ENCODE results near the gene SPINDOC. TPM values are rescaled to one million over a fixed set of nuclear protein-coding genes. Genes with fewer than 3 reads are reported as not detected.

The SPINDOC gene
- total and polyA plus RNA-seq, 4 donors, result 7.1 to 20.6 (median 15.5) TPM

DNA sequence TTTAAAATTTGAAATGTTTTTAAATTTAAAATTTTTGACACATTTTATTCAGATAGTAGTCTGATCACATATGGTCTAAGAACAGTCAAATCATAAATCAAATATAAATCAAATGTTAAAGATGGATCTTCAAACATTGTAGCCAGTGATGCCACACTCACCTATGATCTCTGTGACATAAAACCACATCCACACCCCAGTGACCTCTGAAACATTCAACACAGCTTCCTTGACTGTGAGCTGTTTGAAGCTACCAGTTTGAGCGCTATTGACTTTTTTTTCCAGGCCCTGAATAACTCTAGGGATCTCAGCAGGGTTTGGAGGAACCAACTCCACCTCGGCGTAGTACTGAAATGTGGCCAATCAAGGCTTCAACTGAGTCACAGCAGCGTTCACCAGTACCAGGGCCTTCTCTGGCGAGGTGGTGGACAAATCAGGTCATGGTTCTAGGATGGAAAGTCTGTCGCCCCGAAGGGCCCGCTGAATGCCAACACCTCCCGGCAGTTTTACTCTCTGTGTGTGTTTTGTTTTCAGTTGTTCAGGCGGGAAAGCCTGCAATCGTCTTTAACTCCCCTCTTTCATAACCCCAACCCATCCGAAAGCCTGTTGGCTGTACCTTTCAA is 21.4 kb downstream of the SPINDOC start:
- H3K9me3 ChIP-seq (ENCODE audit: control insufficient read depth, low read length), result no peaks in the 10 kb centered on the region
- H3K27me3 ChIP-seq (ENCODE audit: control insufficient read depth in 1 of 2, insufficient read depth in 2 of 2, low read length in 1 of 2), result no peaks in the 10 kb centered on the region
- H3K27ac ChIP-seq (ENCODE audit: low read depth in 1 of 2, low read length in 2 of 2), result no peak overlapping the region
- no peaks in the 10 kb centered on the region for H3K36me3 ChIP-seq (ENCODE audit: control insufficient read depth in 1 of 2, insufficient read depth in 2 of 2, low read length in 1 of 2)
- DNase-seq (peak in 1 of 2 donors; percentile 64), ATAC-seq (ENCODE audit: low FRiP score) (no peak)
- H3K4me1 ChIP-seq (ENCODE audit: control insufficient read depth in 1 of 2, insufficient read depth in 2 of 2, low read length in 2 of 2), result no peaks in the 10 kb centered on the region
- no peak overlapping the region for H3K4me3 ChIP-seq (ENCODE audit: low read length in 2 of 2)
- intact Hi-C loops (cut with DNase I), result loop anchor here (5.0 kb wide), 2 partner anchors 38 to 318 kb away; no protein-coding TSS in a partner anchor
- 88 to 92% methylated on average over 12 of the region's 12 CpGs for WGBS, 2 donors

DNA sequence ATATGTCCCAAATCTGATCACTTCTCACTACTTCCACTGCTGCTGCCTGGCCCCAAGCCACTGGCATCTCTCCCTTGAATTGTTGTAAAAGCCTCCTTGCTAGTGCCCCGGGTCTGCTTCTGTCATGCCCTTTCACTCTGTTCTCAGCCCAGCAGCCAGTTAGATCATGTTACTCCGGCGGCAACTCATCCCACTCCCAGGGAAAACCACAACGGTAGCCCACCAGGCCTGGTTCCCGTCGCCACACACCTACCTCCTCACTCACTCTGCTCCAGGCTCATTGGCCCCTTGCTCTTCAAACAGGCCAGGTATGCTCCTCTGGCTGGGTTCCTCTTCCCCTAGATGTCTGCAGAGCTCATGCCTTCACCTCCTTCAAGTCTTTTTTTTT is 21.9 kb downstream of the SPINDOC start:
- no peaks in the 10 kb centered on the region for H3K9me3 ChIP-seq (ENCODE audit: control insufficient read depth, low read length)
- no peaks in the 10 kb centered on the region for H3K27me3 ChIP-seq (ENCODE audit: control insufficient read depth in 1 of 2, insufficient read depth in 2 of 2, low read length in 1 of 2)
- no peak overlapping the region for H3K4me3 ChIP-seq (ENCODE audit: low read length in 2 of 2)
- H3K36me3 ChIP-seq (ENCODE audit: control insufficient read depth in 1 of 2, insufficient read depth in 2 of 2, low read length in 1 of 2), result no peaks in the 10 kb centered on the region
- WGBS, 2 donors, result 76 to 77% methylated on average over 6 of the region's 6 CpGs
- DNase-seq (peak in 1 of 2 donors; percentile 44), ATAC-seq (ENCODE audit: low FRiP score) (no peak)
- no peak overlapping the region for H3K27ac ChIP-seq (ENCODE audit: low read depth in 1 of 2, low read length in 2 of 2)
- intact Hi-C loops (cut with DNase I), result loop anchor here (5.0 kb wide), 2 partner anchors 37 to 317 kb away; no protein-coding TSS in a partner anchor
- H3K4me1 ChIP-seq (ENCODE audit: control insufficient read depth in 1 of 2, insufficient read depth in 2 of 2, low read length in 2 of 2), result no peaks in the 10 kb centered on the region

DNA sequence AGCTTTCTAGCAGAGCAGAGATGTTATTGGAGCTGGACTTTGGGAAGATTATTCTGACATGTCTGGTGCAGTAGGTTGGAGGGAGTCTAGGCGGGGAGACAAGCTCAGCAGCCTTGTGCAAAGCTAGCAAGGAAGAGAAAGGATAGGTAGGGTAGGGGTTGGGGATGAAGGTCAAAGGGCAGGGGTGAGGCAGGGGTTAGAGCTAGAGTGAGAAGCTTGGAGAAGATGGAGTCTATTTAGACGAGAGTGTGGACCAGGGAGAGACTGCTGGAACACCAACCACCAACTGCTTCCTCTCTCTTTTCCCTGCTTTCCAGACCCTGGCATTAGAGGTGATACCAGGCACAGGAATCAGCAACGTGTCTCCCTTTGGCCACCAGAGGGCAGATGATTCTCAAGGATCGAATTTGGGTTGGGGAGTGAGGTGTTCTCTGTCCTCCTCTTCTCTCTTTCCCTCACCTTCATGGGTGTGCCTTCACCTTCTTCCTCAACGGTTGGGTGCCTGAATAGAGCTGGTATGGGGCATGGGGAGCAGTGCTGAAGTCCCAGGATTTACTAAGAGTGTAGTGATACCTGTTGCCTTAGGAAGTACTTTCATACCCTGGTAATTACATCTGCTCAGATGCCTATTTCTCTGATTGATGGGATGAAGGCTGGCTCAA is 23.9 kb downstream of the SPINDOC start:
- 14 to 15% methylated on average over 5 of the region's 5 CpGs for WGBS, 2 donors
- Histone ChIP-seq H3K27ac (ENCODE audit: low read depth in 1 of 2, low read length in 2 of 2) (no peak overlapping the region), H3K36me3 (ENCODE audit: control insufficient read depth in 1 of 2, insufficient read depth in 2 of 2, low read length in 1 of 2) (no peaks in the 10 kb centered on the region), H3K4me1 (ENCODE audit: control insufficient read depth in 1 of 2, insufficient read depth in 2 of 2, low read length in 2 of 2) (peaks cover 0 to 6% of the 10 kb centered on the region in 2 donors), H3K27me3 (ENCODE audit: control insufficient read depth in 1 of 2, insufficient read depth in 2 of 2, low read length in 1 of 2) (no peaks in the 10 kb centered on the region), H3K4me3 (ENCODE audit: low read length in 2 of 2) (no peak overlapping the region), H3K9me3 (ENCODE audit: control insufficient read depth, low read length) (no peaks in the 10 kb centered on the region)
- DNase-seq (peak; percentile 79 to 84), ATAC-seq (ENCODE audit: low FRiP score) (peak; percentile 59)
- intact Hi-C loops (cut with DNase I), result loop anchor here (1.0 to 5.0 kb wide), 3 partner anchors 35 to 315 kb away; no protein-coding TSS in a partner anchor

DNA sequence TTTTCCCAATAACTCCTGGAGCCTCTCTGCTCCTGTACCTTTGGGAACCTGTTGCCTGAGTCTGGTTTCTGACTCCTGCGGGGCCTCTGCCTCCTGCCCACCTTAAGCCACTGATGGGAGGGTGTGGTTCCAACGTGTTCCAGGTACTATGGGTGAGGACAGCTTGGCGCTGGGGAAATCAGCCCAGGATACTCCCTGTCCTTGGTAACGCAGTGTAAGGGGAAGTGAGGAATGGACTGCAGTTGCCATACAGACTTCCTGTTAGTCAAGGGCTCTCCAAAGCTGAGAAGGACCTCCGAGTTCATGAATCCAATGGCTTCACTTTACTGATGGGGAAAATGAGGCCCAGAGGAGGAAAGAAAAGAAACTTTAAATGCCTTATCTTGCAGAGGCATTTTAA is 24.5 kb downstream of the SPINDOC start:
- Histone ChIP-seq H3K27me3 (ENCODE audit: control insufficient read depth in 1 of 2, insufficient read depth in 2 of 2, low read length in 1 of 2) (no peaks in the 10 kb centered on the region), H3K4me1 (ENCODE audit: control insufficient read depth in 1 of 2, insufficient read depth in 2 of 2, low read length in 2 of 2) (peaks cover 0 to 6% of the 10 kb centered on the region in 2 donors), H3K27ac (ENCODE audit: low read depth in 1 of 2, low read length in 2 of 2) (peak overlapping the region in 1 of 2 donors; percentile 93), H3K9me3 (ENCODE audit: control insufficient read depth, low read length) (no peaks in the 10 kb centered on the region), H3K36me3 (ENCODE audit: control insufficient read depth in 1 of 2, insufficient read depth in 2 of 2, low read length in 1 of 2) (no peaks in the 10 kb centered on the region), H3K4me3 (ENCODE audit: low read length in 2 of 2) (no peak overlapping the region)
- intact Hi-C loops (cut with DNase I), result loop anchor here (1.0 to 5.0 kb wide), 4 partner anchors 35 to 315 kb away; partner anchors contain the start of gene NAA40 (in 1 of the 2)
- ATAC-seq (ENCODE audit: low FRiP score) (no peak), DNase-seq (peak; percentile 59 to 67)
- 51 to 55% methylated on average over 5 of the region's 5 CpGs for WGBS, 2 donors

DNA sequence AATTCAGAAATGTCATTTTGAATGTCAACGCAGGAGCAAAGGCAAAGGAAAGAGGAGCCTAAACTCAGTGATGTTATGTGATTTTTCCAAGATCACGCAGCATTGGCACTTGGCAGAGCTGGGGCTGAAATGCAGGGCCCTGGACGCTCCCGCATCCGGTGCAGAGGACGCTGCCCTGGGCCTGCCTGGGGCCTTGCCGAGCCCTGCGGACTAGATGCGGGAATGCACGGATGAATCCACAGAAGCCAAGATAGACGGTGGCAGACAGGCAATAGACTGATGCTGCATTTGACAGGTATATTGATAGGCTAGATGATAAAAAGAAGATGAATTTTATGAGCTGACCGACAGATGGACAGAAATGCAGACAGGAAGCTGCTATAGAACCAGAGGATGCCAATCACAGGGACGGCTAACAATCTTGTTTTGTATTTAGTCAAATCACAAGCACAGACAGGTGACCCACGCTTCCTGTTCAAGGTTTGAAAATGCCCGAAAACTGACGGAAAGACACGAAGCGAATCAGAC is 25.0 kb downstream of the SPINDOC start:
- ATAC-seq (ENCODE audit: low FRiP score) (no peak), DNase-seq (peak; percentile 68 to 79)
- peaks cover 0 to 6% of the 10 kb centered on the region in 2 donors for H3K4me1 ChIP-seq (ENCODE audit: control insufficient read depth in 1 of 2, insufficient read depth in 2 of 2, low read length in 2 of 2)
- WGBS, 2 donors, result 18 to 19% methylated on average over 18 of the region's 18 CpGs
- H3K36me3 ChIP-seq (ENCODE audit: control insufficient read depth in 1 of 2, insufficient read depth in 2 of 2, low read length in 1 of 2), result no peaks in the 10 kb centered on the region
- peak overlapping the region in 1 of 2 donors; percentile 33 for H3K4me3 ChIP-seq (ENCODE audit: low read length in 2 of 2)
- no peaks in the 10 kb centered on the region for H3K9me3 ChIP-seq (ENCODE audit: control insufficient read depth, low read length)
- no peaks in the 10 kb centered on the region for H3K27me3 ChIP-seq (ENCODE audit: control insufficient read depth in 1 of 2, insufficient read depth in 2 of 2, low read length in 1 of 2)
- intact Hi-C loops (cut with DNase I), result loop anchor here (2.0 to 5.0 kb wide), 3 partner anchors 34 to 314 kb away; partner anchors contain the start of gene NAA40 (in 1 of the 2)
- peak overlapping the region in 1 of 2 donors; percentile 93 for H3K27ac ChIP-seq (ENCODE audit: low read depth in 1 of 2, low read length in 2 of 2)

DNA sequence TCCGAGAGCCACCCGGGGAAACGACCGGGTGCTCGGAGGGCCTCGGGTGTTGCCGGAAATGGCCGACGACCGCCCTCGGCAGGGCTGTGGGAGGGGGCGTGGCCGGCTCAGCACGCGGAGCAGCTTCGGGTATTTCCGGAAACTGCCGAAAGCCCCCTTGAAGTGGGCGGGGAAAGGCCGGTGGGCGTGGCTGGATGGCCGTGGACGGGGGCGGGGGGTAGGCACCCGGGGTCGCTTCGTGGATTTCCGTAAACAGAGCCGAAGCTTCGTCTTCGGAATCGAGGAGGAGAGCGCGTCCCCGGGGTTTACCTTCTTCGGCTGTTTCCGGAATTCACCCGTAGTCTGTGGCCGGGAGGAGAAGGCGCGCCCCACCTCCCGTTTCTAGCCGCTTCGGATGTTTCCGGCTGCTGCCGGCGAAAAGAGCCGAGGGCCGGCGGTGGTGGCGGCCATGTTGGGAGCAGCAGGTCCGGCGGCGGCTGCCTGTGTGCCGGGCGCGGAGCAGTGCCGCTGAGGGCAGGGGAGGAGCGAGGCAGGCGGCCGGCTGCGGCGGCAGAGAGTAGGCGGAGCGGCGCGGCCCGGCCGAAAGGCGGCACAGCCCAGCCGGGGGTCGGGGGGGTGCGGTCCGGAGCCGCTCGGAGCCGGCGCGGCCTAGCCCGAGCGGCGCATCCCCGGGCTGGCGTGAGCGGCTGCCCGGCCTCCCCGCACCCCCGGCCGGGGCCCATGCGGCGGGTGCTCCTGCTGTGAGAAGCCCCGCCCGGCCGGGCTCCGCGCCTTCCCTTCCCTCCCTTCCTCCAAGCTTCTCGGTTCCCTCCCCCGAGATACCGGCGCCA is 25.6 kb downstream of the SPINDOC start, which contains the start of gene MARK2:
Gene MARK2 (plus strand): TSS at position 433 of the 830 bp plus-strand sequence. CDS start 397 bp downstream, at position 830.
- 0 to 1% methylated on average over 60 to 100 of the region's 100 CpGs for WGBS, 2 donors
- no peaks in the 10 kb centered on the region for H3K9me3 ChIP-seq (ENCODE audit: control insufficient read depth, low read length)
- H3K4me1 ChIP-seq (ENCODE audit: control insufficient read depth in 1 of 2, insufficient read depth in 2 of 2, low read length in 2 of 2), result peaks cover 0 to 6% of the 10 kb centered on the region in 2 donors
- peak within 1 kb of the TSS in 1 of 2 donors; percentile 93 for H3K27ac ChIP-seq (ENCODE audit: low read depth in 1 of 2, low read length in 2 of 2)
- DNase-seq (peak; percentile 98 to 100), ATAC-seq (ENCODE audit: low FRiP score) (peak; percentile 96)
- no peaks in the 10 kb centered on the region for H3K27me3 ChIP-seq (ENCODE audit: control insufficient read depth in 1 of 2, insufficient read depth in 2 of 2, low read length in 1 of 2)
- intact Hi-C loops (cut with DNase I), result loop anchor here (2.0 to 5.0 kb wide), 3 partner anchors 33 to 313 kb away; partner anchors contain the start of gene NAA40 (in 1 of the 2)
- no peaks in the 10 kb centered on the region for H3K36me3 ChIP-seq (ENCODE audit: control insufficient read depth in 1 of 2, insufficient read depth in 2 of 2, low read length in 1 of 2)
- peak within 1 kb of the TSS; percentile 86 to 89 for H3K4me3 ChIP-seq (ENCODE audit: low read length in 2 of 2)

DNA sequence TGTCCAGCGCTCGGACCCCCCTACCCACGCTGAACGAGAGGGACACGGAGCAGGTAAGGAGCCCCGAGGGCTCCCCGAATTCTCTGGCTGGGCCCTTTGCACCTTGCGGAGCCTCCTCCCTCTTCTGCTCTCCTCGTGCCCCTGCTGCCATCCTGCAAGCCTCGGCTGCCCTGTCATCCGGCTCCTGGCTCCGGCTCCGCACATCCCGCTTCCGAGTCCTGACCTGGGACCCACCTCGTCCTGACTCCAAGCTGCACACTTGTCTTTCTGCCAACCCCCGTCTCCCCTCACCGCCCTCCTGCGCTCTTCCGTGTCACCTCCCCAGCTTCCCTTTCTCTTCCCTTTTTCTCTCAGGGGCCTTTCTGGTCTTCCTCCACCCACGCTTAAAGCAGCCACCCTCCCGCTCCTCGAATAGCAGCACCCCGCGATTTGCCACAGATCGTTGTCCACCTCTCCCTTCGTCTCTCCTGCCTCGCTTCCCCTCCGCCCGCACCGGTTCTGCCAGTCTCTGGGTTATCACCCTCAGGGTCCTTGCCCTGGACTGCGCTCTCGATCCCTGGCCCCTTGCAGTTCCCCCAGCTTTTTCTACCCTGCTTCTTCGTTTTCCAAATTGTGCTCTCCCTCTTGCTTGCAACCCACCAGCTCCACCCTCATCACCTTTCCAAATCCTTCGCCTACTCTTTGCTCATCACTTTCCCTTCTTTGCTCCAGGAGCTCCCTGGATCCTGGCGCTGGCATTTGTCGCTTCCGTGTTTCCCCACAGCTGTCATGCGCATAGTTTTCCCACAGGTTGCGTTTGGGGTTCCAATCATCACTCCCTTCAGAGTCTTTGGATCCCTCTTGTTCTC is 26.5 kb downstream of the SPINDOC start:
- DNase-seq, result peak; percentile 66 to 80

More for the DNA sequence above, 26.5 kb downstream of the SPINDOC start:
- WGBS, 2 donors, result 0 to 1% methylated on average over 38 to 40 of the region's 40 CpGs
- Histone ChIP-seq H3K27ac (ENCODE audit: low read depth in 1 of 2, low read length in 2 of 2) (peak overlapping the region in 1 of 2 donors; percentile 16), H3K9me3 (ENCODE audit: control insufficient read depth, low read length) (no peaks in the 10 kb centered on the region), H3K4me1 (ENCODE audit: control insufficient read depth in 1 of 2, insufficient read depth in 2 of 2, low read length in 2 of 2) (peaks cover 0 to 6% of the 10 kb centered on the region in 2 donors), H3K27me3 (ENCODE audit: control insufficient read depth in 1 of 2, insufficient read depth in 2 of 2, low read length in 1 of 2) (no peaks in the 10 kb centered on the region), H3K36me3 (ENCODE audit: control insufficient read depth in 1 of 2, insufficient read depth in 2 of 2, low read length in 1 of 2) (peaks cover 0 to 2% of the 10 kb centered on the region in 2 donors), H3K4me3 (ENCODE audit: low read length in 2 of 2) (peak overlapping the region; percentile 86 to 89)
- intact Hi-C loops (cut with DNase I), result loop anchor here (2.0 to 10.0 kb wide), 4 partner anchors 33 to 313 kb away; partner anchors contain the start of genes NAA40 (in 1 of the 2) and ZFTA (in 1 of the 2)
- no peak for ATAC-seq (ENCODE audit: low FRiP score)

Measured in aorta (tissue), 5 donors.